Thyroid gland (tissue), 4 donors: ENCODE data around the gene SHF.

Experiments
- CTCF ChIP-seq, 6 experiments: fragments of 200-600 bp in 3 of 6; fragments of 450-650 bp in 3 of 6; sonication (generic) in 3 of 6; IDR thresholded peaks; one replicate each; pipeline ENCODE4 v1.5.1; 2016 to 2019; ENCODE audit warnings: antibody characterized with exemption in 6 of 6, mild to moderate bottlenecking in 2 of 6, inconsistent platforms in 1 of 6, moderate library complexity in 1 of 6
- POLR2A ChIP-seq, 2 donors: fragments of 450-650 bp; IDR thresholded peaks; one replicate each; pipeline ENCODE4 v1.6.1; 2017; ENCODE audit warnings: antibody characterized with exemption in 2 of 2, mild to moderate bottlenecking in 2 of 2, moderate library complexity in 1 of 2

- no peak for TF ChIP-seq CTCF (IDR thresholded peaks at IDR 0.05)
- TF ChIP-seq POLR2A (IDR thresholded peaks at IDR 0.05): no peak
Measured at GRCh38 chr15:45180201-45180600, 7.6 kb downstream of the SHF start.
